Measurements from ENCODE around the gene RXRA. TPM values are rescaled to one million over a fixed set of nuclear protein-coding genes. Genes with fewer than 3 reads are reported as not detected.

Gene RXRA
- polyA plus RNA-seq, 1 experiment, result 5.3 TPM

- TF ChIP-seq CTCF (IDR thresholded peaks at IDR 0.05; ENCODE audit: low read depth, low read length), result peak; percentile 36
- peak overlapping the region; percentile 100 for H3K27ac ChIP-seq (ENCODE audit: low read depth, low read length)
- ChIA-PET POLR2A (interaction anchor here (0.7 to 2.5 kb wide), 18 partner anchors 13 to 291 kb away, joined by 3 to 19 read pairs (median 4); partner anchors contain the start of gene COL5A1), CTCF (interaction anchor here (0.6 to 1.2 kb wide), 4 partner anchors 36 to 203 kb away, joined by 3 to 4 read pairs (median 4); no protein-coding TSS in a partner anchor)
- DNase-seq (ENCODE audit: low read depth, low spot score), result peak; percentile 96
- no peak overlapping the region for H3K4me3 ChIP-seq (ENCODE audit: low read depth, low read length)
- H3K27me3 ChIP-seq (ENCODE audit: control insufficient read depth, insufficient read depth, low read length), result no peaks in the 10 kb centered on the region
- peaks cover 7% of the 10 kb centered on the region for H3K9me3 ChIP-seq (ENCODE audit: control insufficient read depth, insufficient read depth, low read length)
Measured at GRCh38 chr9:134455934-134456755, 129.9 kb downstream of the RXRA start.

GRCh38 chr9:134456756-134457305, 130.6 kb downstream of the RXRA start:
- Histone ChIP-seq H3K27ac (ENCODE audit: low read depth, low read length) (peak overlapping the region; percentile 100), H3K27me3 (ENCODE audit: control insufficient read depth, insufficient read depth, low read length) (no peaks in the 10 kb centered on the region), H3K9me3 (ENCODE audit: control insufficient read depth, insufficient read depth, low read length) (peaks cover 13% of the 10 kb centered on the region), H3K4me3 (ENCODE audit: low read depth, low read length) (no peak overlapping the region)
- POLR2A ChIA-PET, result interaction anchor here (0.7 to 2.5 kb wide), 18 partner anchors 14 to 292 kb away, joined by 3 to 19 read pairs (median 4); partner anchors contain the start of gene COL5A1
- CTCF ChIA-PET, result interaction anchor here (1.1 to 1.2 kb wide), 3 partner anchors 35 to 202 kb away, joined by 3 to 4 read pairs (median 4); no protein-coding TSS in a partner anchor
- DNase-seq (ENCODE audit: low read depth, low spot score), result no peak
- no peak for TF ChIP-seq CTCF (IDR thresholded peaks at IDR 0.05; ENCODE audit: low read depth, low read length)

GRCh38 chr9:134457321-134458206, 131.3 kb downstream of the RXRA start:
- Histone ChIP-seq H3K27me3 (ENCODE audit: control insufficient read depth, insufficient read depth, low read length) (no peaks in the 10 kb centered on the region), H3K27ac (ENCODE audit: low read depth, low read length) (peak overlapping the region; percentile 100), H3K9me3 (ENCODE audit: control insufficient read depth, insufficient read depth, low read length) (peaks cover 20% of the 10 kb centered on the region), H3K4me3 (ENCODE audit: low read depth, low read length) (no peak overlapping the region)
- ChIA-PET POLR2A (interaction anchor here (0.9 to 2.5 kb wide), 10 partner anchors 17 to 278 kb away, joined by 3 to 19 read pairs (median 7); partner anchors contain the start of gene COL5A1), CTCF (interaction anchor here (0.9 to 1.5 kb wide), 4 partner anchors 9 to 201 kb away, joined by 3 to 7 read pairs (median 4); no protein-coding TSS in a partner anchor)
- DNase-seq (ENCODE audit: low read depth, low spot score), result no peak
- no peak for TF ChIP-seq CTCF (IDR thresholded peaks at IDR 0.05; ENCODE audit: low read depth, low read length)

GRCh38 chr9:134458207-134459108, 132.2 kb downstream of the RXRA start:
- CTCF ChIA-PET, result interaction anchor here (0.9 to 1.5 kb wide), 3 partner anchors 9 to 231 kb away, joined by 3 to 7 read pairs (median 6); no protein-coding TSS in a partner anchor
- no peak overlapping the region for H3K4me3 ChIP-seq (ENCODE audit: low read depth, low read length)
- POLR2A ChIA-PET, result interaction anchor here (1.2 to 2.5 kb wide), 2 partner anchors 45 to 212 kb away, joined by 3 to 11 read pairs; no protein-coding TSS in a partner anchor
- no peak for DNase-seq (ENCODE audit: low read depth, low spot score)
- H3K27me3 ChIP-seq (ENCODE audit: control insufficient read depth, insufficient read depth, low read length), result no peaks in the 10 kb centered on the region
- no peak for TF ChIP-seq CTCF (IDR thresholded peaks at IDR 0.05; ENCODE audit: low read depth, low read length)
- peaks cover 20% of the 10 kb centered on the region for H3K9me3 ChIP-seq (ENCODE audit: control insufficient read depth, insufficient read depth, low read length)
- H3K27ac ChIP-seq (ENCODE audit: low read depth, low read length), result peak overlapping the region; percentile 47
